Activated B cell treated with CpG ODN at 0.5 μM for 24 hours (primary cell): ENCODE data around the gene PHF10. TPM values are rescaled to one million over a fixed set of nuclear protein-coding genes. Genes with fewer than 3 reads are reported as not detected.

Experiments
- ATAC-seq: fragments of 200-7000 bp; cut with Tn5 transposase; one replicate; pipeline ENCODE4 v1.10.0; 2021; ENCODE audit warnings: low read depth, mild to moderate bottlenecking, moderate library complexity
- CTCF ChIA-PET: fragments of 350-600 bp; sonication (Branson Sonifier 250); formaldehyde crosslinking; loops from one replicate; lab custom pipeline; 2021; ENCODE audit warnings: antibody characterized with exemption; lab: Charles Lee
- POLR2A ChIA-PET: fragments of 350-600 bp; sonication (Branson Sonifier 250); formaldehyde crosslinking; loops from one replicate; lab custom pipeline; 2021; ENCODE audit warnings: antibody characterized with exemption; lab: Charles Lee
- DNase-seq: peaks from one replicate; pipeline ENCODE4 v3.0.0; 2022
- H3K27ac Mint-ChIP-seq: one replicate; pipeline ENCODE4 v1.8.0; 2020; ENCODE audit warnings: mixed read lengths
- H3K27me3 Mint-ChIP-seq: one replicate; pipeline ENCODE4 v1.8.0; 2021; ENCODE audit warnings: mixed read lengths
- H3K36me3 Mint-ChIP-seq: one replicate; pipeline ENCODE4 v1.8.0; 2021; ENCODE audit warnings: low read depth, mixed read lengths
- H3K4me1 Mint-ChIP-seq: one replicate; pipeline ENCODE4 v1.8.0; 2021; ENCODE audit warnings: mixed read lengths
- H3K4me3 Mint-ChIP-seq: one replicate; pipeline ENCODE4 v1.8.0; 2020; ENCODE audit warnings: mild to moderate bottlenecking, mixed read lengths
- H3K9me3 Mint-ChIP-seq: one replicate; pipeline ENCODE4 v1.8.0; 2020; ENCODE audit warnings: mixed read lengths
- intact Hi-C: fragments of 100-400 bp; cut with micrococcal nuclease; formaldehyde crosslinking; loops from one replicate; pipeline ENCODE4 v1.15.1; 2024
- total RNA-seq: library from RNA; stranded (reverse); gene quantifications from 2 replicates; pipeline ENCODE4 v1.2.3, GENCODE V29; 2022
- TF ChIP-seq, protein P1 (sequence below): fragments of 200-600 bp; IDR thresholded peaks from one replicate; pipeline ENCODE4 v1.8.0; 2022; ENCODE audit warnings: antibody characterized with exemption, mild to moderate bottlenecking

PHF10 gene
- total RNA-seq, 1 donor from 2014 or later = 36.6 TPM

DNA sequence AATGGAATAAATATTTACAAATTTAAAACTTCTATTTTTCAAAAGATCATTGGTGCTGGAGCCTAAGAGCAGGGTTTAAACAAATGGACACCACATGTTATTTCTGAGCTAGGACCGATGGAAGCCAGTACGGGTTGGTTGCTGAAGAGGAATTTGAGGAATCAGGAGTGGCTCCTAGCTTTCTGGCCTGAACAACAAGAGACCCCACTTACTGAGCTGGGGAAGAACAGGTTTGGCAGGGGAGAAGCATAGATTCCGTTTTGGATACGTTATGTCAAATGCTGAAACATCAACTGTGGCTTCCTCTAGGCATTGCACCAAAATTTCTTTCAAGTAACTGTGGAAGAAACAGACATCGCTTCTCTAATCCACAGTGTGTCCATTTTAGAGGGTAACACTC lies 29.2 kb downstream of the PHF10 start:
- H3K27me3 Mint-ChIP-seq = no peaks in the 10 kb centered on the region

DNA sequence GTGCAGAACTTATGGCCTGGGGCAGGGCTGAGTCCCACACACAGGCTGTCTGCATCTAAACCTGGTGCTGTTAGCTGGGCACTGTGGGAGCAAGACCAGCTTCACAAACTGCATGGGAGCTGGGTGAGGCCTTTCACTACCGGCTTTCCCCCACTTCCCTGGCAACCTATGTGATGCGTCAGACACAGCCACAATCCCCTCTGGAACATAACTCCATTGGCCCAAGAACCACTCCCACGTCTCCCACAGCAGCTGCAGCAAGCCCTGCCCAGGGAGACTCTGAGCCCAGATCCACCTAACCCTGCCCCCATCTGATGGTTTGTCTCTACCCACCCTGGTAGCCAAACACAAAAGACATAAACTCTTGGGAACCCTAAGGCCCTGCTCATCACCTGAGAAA lies 31.8 kb downstream of the PHF10 start:
- H3K9me3 Mint-ChIP-seq = peaks cover 12% of the 10 kb centered on the region
- TF ChIP-seq, protein P1, sequence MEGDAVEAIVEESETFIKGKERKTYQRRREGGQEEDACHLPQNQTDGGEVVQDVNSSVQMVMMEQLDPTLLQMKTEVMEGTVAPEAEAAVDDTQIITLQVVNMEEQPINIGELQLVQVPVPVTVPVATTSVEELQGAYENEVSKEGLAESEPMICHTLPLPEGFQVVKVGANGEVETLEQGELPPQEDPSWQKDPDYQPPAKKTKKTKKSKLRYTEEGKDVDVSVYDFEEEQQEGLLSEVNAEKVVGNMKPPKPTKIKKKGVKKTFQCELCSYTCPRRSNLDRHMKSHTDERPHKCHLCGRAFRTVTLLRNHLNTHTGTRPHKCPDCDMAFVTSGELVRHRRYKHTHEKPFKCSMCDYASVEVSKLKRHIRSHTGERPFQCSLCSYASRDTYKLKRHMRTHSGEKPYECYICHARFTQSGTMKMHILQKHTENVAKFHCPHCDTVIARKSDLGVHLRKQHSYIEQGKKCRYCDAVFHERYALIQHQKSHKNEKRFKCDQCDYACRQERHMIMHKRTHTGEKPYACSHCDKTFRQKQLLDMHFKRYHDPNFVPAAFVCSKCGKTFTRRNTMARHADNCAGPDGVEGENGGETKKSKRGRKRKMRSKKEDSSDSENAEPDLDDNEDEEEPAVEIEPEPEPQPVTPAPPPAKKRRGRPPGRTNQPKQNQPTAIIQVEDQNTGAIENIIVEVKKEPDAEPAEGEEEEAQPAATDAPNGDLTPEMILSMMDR = no peak
- POLR2A ChIA-PET = no interaction called here
- DNase-seq (no peak), ATAC-seq (no peak)
- H3K27me3 Mint-ChIP-seq = no peaks in the 10 kb centered on the region
- peaks cover 5% of the 10 kb centered on the region for H3K4me1 Mint-ChIP-seq
- peaks cover 44% of the 10 kb centered on the region for H3K36me3 Mint-ChIP-seq
- H3K27ac Mint-ChIP-seq = no peak overlapping the region
- no peak overlapping the region for H3K4me3 Mint-ChIP-seq
- intact Hi-C loops = no loop called here
- CTCF ChIA-PET = no interaction called here

More for the DNA sequence above, 29.2 kb downstream of the PHF10 start:
- ATAC-seq = no peak
- peaks cover 5% of the 10 kb centered on the region for H3K4me1 Mint-ChIP-seq
- peaks cover 12% of the 10 kb centered on the region for H3K9me3 Mint-ChIP-seq
- no peak overlapping the region for H3K4me3 Mint-ChIP-seq
- no peak overlapping the region for H3K27ac Mint-ChIP-seq
- intact Hi-C loops = no loop called here
- POLR2A ChIA-PET = no interaction called here
- TF ChIP-seq, protein P1 = no peak
- CTCF ChIA-PET = no interaction called here
- no peak for DNase-seq
- H3K36me3 Mint-ChIP-seq = peaks cover 35% of the 10 kb centered on the region

DNA sequence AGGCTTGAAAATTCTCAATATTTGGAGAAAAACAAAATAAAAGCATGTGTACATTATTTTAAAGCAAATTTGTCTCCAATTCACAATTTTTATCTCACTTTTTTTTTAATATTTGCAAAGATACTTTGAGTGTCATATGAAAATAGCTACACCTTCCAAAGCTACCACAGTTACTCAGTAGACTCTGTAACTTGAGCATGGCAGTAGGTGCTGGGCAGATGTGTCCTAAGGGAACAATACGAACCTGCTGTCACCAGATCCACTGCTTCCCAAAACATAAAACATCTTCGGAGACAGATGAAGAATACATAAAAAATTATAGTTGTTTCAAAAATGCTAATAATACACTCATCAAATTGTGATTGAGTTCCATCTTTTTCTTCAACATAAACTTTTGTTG lies 33.0 kb downstream of the PHF10 start:
- H3K4me3 Mint-ChIP-seq = no peak overlapping the region
- DNase-seq (no peak), ATAC-seq (no peak)
- H3K9me3 Mint-ChIP-seq = peaks cover 17% of the 10 kb centered on the region
- ChIA-PET POLR2A (no interaction called here), CTCF (no interaction called here)
- H3K27me3 Mint-ChIP-seq = no peaks in the 10 kb centered on the region
- intact Hi-C loops = no loop called here
- H3K27ac Mint-ChIP-seq = no peak overlapping the region
- peaks cover 5% of the 10 kb centered on the region for H3K4me1 Mint-ChIP-seq
- H3K36me3 Mint-ChIP-seq = peaks cover 53% of the 10 kb centered on the region
- TF ChIP-seq, protein P1 = no peak

DNA sequence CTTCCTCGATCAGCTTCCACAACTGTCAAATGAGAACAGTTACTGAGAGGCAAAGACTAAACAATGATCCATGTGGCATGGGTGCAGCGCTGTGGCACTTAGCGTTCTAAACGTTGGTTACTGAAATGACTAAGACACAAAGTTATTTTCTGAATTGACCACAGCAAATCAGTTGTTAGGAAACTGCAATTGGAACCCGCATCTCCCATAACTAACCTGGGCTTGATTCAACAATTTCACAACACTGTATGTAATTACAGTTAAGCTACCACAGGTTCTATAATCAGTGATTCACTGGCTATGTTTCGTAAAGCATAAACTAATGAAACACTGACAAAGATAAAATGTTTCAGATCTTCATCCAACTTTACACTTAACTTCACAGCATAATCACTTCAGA lies 35.0 kb downstream of the PHF10 start:
- Mint-ChIP-seq H3K36me3 (peaks cover 60% of the 10 kb centered on the region), H3K4me3 (no peak overlapping the region), H3K4me1 (peaks cover 5% of the 10 kb centered on the region), H3K27me3 (no peaks in the 10 kb centered on the region), H3K9me3 (peaks cover 24% of the 10 kb centered on the region), H3K27ac (no peak overlapping the region)
- TF ChIP-seq, protein P1 = no peak
- ATAC-seq (no peak), DNase-seq (no peak)
- POLR2A ChIA-PET = no interaction called here
- intact Hi-C loops = no loop called here
- CTCF ChIA-PET = no interaction called here

DNA sequence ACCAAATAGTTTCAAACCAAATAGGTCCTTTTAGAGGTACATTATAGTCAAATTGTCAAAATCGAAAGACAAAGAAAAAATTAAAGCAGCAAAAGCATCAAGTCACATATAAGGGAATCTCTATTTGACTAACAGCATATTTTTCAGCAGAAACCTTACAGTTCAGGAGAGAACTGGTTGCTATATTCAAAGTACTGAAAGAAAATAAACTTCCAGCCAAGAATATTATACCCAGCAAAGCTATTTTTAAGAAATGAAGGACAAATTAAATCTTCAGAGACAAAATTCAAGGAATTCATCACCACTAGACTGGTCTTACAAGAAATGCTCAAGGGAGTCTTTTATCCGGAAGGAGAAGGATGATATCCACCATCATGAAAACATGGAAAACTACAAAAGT lies 38.4 kb downstream of the PHF10 start:
- intact Hi-C loops = no loop called here
- TF ChIP-seq, protein P1 = no peak
- Mint-ChIP-seq H3K4me1 (peaks cover 5% of the 10 kb centered on the region), H3K9me3 (peaks cover 16% of the 10 kb centered on the region), H3K27ac (no peak overlapping the region), H3K27me3 (no peaks in the 10 kb centered on the region), H3K36me3 (peaks cover 73% of the 10 kb centered on the region), H3K4me3 (no peak overlapping the region)
- DNase-seq = no peak
- ChIA-PET CTCF (no interaction called here), POLR2A (no interaction called here)
- no peak for ATAC-seq
